ENCODE measurements around the gene CALCR.
"Not testable (repeated sequence)": the region's sequence is repeated elsewhere in the genome, so short reads cannot be mapped to it uniquely, and the experiment has no call there.

CALCR gene

GRCh38 chr7:93562106-93562505, 12.4 kb downstream of the CALCR start:
- no peak for DNase-seq

- no peak for DNase-seq
These were observed 14.7 kb downstream of the CALCR start for GRCh38 chr7:93559639-93560491.

DNA sequence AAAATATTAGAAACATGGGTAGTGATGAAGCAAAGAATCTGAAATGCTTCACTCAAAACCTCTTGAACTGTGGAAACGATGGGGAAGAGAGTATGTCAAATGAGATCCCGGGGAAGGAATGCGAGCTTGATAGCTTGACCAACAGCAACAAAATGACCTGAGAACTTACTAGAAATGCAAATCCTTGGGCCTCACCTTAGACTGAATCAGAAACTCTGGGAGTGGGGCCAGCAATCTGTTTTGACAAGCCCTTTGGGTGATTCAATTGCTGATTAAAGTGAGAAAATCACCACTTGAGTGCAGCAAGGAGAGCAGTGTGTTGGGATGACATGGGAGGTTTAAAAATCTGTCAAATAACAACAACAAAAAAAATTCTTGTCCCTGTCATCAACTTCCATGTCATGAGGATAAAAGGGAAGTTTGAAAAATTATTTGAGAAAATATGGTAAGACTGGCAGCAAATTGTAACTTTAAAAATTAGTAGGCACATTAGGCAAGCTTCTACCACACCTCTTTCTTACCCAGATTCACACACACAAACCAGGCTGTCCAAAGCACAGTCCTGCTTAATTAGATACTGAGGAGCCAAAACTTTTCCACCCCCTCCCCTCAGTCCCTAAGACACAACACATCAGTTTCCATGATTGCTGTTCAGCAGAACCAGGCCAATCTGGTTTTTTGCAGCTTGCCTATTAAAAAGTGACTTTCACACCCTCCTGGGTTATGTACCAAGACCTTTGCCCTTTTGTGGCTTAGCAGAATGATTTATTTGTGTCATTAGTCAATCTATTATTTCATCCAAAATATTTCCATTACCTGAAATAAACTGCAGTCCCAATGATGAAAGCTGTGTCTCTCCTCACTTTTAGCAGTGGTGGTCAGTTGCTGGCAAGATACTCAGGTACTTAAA, 15.6 kb downstream of the CALCR start:
- no peak for DNase-seq

- DNase-seq, result no peak
These were observed 22.6 kb downstream of the CALCR start for GRCh38 chr7:93551931-93552330.

DNA sequence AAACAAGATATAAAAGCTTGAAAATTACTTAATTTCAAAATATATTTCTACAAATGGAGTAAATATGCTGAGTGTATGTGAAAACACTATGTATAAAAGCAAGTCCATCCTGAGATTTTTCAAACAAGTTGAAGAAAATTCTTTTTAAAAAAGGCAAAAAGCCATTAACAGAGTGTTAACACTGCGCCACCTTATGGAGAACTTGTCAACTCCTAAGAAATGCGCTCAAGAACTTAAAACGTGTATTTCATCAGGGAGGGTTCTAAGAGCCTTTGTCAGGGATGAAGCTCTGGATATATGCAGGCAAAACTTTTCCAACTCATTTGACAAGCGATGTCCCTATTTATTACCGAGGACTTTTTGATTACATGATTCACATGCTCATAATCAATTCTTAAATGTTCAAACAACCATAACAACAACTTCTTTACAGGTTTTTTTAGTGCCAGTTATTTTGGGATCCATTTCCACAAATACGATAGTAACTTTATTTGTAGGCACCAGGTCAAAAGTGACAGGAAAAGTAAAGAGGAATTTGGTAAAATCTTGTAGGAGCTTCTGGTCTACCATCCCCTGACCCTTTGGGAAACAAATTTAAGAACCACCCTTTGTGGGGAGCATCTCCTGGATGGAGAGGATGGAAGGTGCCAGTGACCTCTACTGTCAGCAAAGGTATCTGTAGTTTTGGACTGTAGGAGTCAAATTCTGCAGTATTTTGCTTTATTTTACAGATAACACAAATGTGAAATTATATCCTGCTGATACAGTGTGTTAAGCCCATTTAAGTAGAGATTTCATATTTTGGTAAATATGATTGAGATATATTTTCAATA, 23.2 kb downstream of the CALCR start:
- no peak for DNase-seq

DNA sequence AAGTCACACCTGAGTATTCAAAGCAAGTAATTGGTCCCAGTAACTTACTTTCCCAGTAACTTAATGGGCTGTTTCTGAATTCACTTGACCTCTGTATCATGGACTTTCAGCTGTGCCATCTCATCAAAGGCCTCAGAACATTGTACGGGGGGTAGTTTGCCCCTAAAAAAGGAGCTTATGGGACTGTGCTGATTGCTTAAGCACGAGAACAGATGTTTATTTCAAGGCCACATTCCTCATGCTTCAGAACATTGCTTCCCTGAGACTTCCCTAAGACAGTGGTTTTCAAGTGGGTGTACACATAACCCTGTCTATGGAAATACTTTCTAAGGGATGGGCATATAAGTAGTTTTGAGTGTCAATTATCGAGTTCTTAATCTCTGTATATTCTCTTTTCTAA, 26.8 kb downstream of the CALCR start:
- DNase-seq, result no peak

DNA sequence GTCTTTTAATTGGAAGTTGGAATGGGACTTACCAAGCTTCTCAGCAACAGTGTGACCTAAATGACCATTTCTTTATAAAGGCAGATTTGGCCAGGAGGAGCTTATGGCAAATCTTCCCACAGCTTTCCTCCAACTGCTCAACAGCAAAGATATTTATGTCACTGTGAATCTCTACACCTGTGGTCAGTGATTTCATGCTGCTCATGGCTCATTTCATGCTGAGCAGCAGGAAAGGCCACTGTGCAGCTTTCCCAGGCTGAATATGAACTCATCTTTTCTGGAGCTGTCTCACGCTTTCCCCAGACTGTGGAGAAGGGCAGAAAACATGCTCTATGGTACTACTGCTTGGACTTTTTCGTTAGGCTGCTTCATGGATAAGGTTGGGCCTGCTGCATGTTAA, 29.8 kb downstream of the CALCR start:
- DNase-seq, result no peak

DNA sequence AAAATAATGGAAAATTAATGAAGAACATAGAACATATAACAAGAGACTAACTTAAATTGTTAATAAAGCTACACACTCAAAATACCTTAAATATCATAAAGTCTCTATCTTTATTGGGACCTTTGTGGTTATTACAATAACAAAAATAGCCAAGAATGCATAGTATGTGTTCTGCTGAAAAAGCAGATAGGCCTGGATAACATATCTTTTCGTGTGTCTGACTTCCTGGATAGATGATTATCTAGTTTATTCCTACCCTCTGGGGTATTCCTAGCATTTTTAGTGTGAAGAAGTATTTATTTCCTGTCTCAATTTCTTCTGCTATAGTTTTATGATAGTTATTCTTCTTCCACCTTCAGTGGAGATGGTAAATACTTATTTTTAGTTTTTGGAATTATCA, 36.5 kb downstream of the CALCR start:
- no peak for DNase-seq

GRCh38 chr7:93535616-93536015, 38.9 kb downstream of the CALCR start:
- no peak for DNase-seq

- DNase-seq, result no peak
These were observed 43.8 kb downstream of the CALCR start for GRCh38 chr7:93530701-93531100.

DNA sequence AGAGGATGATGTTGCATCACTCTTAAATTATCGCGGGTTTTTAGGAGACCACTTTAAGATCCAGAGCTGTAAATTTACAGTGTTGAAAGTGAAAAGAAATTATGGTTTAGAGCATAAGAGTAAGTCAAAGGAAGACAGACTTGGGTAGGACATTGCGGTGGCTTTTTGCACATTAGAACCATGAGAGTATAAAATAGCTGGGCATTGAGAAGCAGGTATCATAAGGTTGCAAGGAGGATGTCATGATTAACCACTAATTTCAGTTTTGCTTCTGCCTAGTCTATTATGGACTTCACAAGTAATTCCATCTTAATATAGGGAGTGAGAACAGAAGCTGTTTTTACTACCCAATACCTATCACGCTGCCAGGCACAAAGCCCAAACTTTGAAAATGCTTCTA, 57.7 kb downstream of the CALCR start:
- DNase-seq, result no peak

DNA sequence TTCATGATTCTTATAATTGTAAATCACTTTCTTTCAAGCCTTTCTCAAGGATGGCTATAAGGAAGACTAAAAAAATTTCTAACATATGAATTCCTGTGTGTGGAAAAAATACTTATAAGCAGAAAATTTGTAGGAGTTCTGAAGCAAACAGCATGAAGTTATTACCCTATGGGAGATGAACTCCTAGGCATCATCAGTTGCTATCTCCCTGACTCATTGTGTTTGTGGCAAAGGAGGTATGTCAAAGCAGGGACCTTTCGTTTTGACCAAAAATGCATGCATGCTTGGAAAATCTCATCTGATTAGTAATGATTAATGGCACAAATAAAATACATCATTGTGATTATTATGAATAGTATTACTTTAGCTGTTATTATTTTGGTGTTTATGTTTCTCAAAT, 59.4 kb downstream of the CALCR start:
- DNase-seq, result no peak

GRCh38 chr7:93509303-93509702, 65.2 kb downstream of the CALCR start:
- no peak for DNase-seq

- no peak for DNase-seq
These were observed 71.4 kb downstream of the CALCR start for GRCh38 chr7:93503088-93503487.

DNA sequence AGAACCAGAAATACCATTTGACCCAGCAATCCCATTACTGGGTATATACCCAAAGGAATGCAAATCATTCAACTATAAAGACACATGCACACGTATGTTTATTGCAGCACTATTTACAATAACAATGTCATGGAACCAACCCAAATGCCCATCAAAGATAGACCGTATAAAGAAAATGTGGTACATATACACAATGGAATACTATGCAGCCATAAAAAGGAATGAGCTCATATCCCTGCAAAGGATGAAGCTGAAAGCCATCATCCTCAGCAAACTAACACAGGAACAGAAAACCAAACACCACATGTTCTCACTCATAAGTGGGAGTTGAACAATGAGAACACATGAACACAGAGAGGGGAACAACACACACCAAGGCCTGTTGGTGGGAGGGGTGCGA, 82.7 kb downstream of the CALCR start:
- DNase-seq, result not testable (repeated sequence)

DNA sequence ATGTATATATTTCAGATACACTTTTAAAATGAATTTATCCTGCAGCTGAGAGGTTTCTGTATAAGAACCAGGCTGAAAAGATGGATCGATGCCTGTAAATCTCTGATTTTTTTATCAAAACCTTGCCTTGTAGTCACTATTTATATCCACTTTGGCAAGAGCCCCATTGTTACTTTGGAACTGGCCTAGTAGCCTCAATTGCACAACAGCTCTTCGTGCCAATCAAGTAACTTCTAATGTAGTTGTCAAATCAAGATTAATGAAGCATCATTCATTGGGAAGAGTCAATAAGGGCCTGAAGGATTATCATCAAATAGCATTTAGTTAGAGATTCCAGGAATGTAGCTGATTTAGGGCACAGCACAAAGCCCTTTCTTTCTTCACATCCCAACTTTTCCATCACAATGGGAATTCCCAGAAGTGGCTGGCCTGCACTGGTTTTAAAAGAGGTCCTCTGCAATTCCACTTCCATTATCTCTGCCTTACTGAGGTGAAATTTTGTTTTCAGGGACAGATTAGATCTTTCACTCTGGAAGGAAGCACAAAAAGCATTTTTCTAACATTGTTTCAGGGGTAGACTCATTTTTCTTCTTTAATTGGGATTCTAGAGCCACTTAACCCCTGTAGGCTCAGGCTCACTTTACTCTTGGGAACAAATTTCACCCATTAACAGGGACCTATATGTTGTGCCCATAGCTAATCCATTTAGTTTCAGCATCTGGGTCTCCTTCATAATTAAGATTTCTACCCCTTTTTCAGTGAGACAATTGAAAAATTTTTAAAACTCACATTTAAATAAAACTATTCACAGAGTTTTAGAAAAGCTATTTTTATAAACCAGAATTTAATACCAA, 97.8 kb downstream of the CALCR start:
- DNase-seq, result no peak

DNA sequence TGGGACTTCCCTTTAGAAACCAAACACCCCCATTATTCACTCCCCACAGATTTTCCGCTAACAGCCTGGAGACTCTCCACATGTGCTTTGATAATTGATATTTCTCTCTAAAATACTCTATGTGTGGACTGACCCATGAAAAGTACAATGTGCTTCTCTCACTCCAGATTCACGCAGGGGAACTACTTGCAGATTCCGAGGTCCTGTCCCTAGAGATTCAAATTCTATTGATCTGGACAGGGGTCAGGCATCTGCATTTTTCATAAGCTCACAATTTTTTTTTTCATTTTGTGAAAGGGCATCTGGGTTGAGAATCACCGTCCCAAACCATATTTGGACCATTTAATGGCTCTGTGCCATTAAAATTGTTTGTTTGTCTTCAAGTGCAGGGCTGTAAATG, 98.7 kb downstream of the CALCR start:
- DNase-seq, result no peak

- no peak for DNase-seq
These were observed 103.1 kb downstream of the CALCR start for GRCh38 chr7:93471456-93471855.

- no peak for DNase-seq
These were observed 110.8 kb downstream of the CALCR start for GRCh38 chr7:93463764-93464163.

- DNase-seq, result no peak
These were observed 113.2 kb downstream of the CALCR start for GRCh38 chr7:93461350-93461749.

DNA sequence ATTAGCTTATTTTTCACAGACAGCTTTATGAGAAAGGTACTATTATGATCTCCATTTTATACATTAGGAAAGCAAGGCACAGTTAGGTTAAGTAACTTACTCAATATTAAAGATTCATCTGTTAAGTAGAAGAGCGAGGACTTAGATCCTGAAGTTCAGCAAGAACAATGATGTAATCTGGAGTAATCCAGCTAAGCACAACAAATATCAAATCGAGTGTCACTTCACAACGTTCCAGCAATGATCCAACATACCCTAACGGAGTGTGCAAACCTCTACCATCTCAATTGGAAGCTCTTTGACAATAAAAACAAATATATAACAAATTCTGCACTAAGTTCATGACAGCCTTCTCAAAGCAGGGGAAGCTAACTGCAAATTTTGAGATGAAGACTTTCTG, 121.3 kb downstream of the CALCR start:
- no peak for DNase-seq

- no peak for DNase-seq
These were observed 126.3 kb downstream of the CALCR start for GRCh38 chr7:93448176-93448575.

All from right kidney (tissue), 1 donor.